GM23338 (cell line): ENCODE measurements around the gene RIMS3.

ENCODE experiments used
- EZH2 ChIP-seq: fragments of 200-600 bp; sonication (generic); IDR thresholded peaks from one replicate; pipeline ENCODE4 v1.8.0; 2017; ENCODE audit warnings: antibody characterized with exemption, mild to moderate bottlenecking, low read depth; ENCODE audit not compliant: unreplicated experiment
- TF ChIP-seq, protein P1 (sequence below), 2 experiments: fragments of 200-600 bp in 1 of 2; sonication (generic) in 1 of 2; conservative IDR thresholded peaks; 2 replicates each; pipeline versions ENCODE4 v1.5.1 to v1.6.1; 2016 to 2017; ENCODE audit warnings: antibody characterized with exemption in 2 of 2, low read depth in 2 of 2, mild to moderate bottlenecking in 2 of 2, moderate library complexity in 1 of 2
- TF ChIP-seq, protein P2 (sequence below): fragments of 250-450 bp; sonication (Bioruptor Pico); IDR thresholded peaks from 2 replicates; pipeline ENCODE4 v1.5.0; 2020; ENCODE audit warnings: mild to moderate bottlenecking, moderate library complexity

DNA sequence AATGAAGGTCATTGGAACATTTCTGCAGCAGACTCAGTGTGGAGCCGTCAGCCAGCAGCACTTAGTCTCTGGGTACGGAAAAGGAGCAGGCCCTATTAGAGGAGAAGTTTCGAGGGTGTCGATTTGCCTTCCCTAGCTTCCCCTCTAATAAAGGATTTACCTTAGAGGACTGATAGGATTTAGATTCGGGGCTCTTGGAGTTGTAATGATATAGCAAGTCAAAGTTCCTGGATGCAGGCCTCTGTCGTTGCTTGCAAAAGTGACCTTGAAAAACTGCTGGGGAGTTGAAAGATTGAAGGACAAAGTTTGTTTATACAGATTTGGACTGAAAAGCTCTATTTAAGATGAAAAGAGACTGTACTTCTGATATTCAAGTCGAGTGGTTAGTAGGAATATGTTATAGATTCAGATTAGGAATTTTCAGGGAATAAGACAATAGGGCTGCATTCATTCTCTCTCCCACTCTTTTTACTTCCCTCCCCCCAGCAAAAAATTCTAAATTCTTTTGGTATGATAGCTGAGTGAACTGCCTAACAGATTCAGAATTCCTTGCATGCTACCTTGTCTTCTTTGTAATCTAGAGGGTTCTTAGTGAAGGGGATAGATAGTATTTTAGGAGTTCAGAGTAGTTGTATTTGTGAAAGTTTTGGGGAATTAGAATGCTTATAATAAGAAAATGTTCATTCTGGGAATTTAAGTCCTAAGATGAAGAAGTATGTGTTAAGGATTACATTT is 45.3 kb upstream of the RIMS3 start:
- TF ChIP-seq, protein P1, sequence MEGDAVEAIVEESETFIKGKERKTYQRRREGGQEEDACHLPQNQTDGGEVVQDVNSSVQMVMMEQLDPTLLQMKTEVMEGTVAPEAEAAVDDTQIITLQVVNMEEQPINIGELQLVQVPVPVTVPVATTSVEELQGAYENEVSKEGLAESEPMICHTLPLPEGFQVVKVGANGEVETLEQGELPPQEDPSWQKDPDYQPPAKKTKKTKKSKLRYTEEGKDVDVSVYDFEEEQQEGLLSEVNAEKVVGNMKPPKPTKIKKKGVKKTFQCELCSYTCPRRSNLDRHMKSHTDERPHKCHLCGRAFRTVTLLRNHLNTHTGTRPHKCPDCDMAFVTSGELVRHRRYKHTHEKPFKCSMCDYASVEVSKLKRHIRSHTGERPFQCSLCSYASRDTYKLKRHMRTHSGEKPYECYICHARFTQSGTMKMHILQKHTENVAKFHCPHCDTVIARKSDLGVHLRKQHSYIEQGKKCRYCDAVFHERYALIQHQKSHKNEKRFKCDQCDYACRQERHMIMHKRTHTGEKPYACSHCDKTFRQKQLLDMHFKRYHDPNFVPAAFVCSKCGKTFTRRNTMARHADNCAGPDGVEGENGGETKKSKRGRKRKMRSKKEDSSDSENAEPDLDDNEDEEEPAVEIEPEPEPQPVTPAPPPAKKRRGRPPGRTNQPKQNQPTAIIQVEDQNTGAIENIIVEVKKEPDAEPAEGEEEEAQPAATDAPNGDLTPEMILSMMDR (conservative IDR thresholded peaks at IDR 0.05; ENCODE audit: low read depth in 2 of 2), result no peak
- TF ChIP-seq, protein P2, sequence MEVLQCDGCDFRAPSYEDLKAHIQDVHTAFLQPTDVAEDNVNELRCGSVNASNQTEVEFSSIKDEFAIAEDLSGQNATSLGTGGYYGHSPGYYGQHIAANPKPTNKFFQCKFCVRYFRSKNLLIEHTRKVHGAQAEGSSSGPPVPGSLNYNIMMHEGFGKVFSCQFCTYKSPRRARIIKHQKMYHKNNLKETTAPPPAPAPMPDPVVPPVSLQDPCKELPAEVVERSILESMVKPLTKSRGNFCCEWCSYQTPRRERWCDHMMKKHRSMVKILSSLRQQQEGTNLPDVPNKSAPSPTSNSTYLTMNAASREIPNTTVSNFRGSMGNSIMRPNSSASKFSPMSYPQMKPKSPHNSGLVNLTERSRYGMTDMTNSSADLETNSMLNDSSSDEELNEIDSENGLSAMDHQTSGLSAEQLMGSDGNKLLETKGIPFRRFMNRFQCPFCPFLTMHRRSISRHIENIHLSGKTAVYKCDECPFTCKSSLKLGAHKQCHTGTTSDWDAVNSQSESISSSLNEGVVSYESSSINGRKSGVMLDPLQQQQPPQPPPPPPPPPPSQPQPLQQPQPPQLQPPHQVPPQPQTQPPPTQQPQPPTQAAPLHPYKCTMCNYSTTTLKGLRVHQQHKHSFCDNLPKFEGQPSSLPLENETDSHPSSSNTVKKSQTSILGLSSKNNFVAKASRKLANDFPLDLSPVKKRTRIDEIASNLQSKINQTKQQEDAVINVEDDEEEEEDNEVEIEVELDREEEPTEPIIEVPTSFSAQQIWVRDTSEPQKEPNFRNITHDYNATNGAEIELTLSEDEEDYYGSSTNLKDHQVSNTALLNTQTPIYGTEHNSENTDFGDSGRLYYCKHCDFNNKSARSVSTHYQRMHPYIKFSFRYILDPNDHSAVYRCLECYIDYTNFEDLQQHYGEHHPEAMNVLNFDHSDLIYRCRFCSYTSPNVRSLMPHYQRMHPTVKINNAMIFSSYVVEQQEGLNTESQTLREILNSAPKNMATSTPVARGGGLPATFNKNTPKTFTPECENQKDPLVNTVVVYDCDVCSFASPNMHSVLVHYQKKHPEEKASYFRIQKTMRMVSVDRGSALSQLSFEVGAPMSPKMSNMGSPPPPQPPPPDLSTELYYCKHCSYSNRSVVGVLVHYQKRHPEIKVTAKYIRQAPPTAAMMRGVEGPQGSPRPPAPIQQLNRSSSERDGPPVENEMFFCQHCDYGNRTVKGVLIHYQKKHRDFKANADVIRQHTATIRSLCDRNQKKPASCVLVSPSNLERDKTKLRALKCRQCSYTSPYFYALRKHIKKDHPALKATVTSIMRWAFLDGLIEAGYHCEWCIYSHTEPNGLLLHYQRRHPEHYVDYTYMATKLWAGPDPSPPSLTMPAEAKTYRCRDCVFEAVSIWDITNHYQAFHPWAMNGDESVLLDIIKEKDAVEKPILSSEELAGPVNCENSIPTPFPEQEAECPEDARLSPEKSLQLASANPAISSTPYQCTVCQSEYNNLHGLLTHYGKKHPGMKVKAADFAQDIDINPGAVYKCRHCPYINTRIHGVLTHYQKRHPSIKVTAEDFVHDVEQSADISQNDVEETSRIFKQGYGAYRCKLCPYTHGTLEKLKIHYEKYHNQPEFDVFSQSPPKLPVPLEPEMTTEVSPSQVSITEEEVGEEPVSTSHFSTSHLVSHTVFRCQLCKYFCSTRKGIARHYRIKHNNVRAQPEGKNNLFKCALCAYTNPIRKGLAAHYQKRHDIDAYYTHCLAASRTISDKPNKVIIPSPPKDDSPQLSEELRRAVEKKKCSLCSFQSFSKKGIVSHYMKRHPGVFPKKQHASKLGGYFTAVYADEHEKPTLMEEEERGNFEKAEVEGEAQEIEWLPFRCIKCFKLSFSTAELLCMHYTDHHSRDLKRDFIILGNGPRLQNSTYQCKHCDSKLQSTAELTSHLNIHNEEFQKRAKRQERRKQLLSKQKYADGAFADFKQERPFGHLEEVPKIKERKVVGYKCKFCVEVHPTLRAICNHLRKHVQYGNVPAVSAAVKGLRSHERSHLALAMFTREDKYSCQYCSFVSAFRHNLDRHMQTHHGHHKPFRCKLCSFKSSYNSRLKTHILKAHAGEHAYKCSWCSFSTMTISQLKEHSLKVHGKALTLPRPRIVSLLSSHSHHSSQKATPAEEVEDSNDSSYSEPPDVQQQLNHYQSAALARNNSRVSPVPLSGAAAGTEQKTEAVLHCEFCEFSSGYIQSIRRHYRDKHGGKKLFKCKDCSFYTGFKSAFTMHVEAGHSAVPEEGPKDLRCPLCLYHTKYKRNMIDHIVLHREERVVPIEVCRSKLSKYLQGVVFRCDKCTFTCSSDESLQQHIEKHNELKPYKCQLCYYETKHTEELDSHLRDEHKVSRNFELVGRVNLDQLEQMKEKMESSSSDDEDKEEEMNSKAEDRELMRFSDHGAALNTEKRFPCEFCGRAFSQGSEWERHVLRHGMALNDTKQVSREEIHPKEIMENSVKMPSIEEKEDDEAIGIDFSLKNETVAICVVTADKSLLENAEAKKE (CRISPR knock-in tag), result no peak
- no peak for TF ChIP-seq EZH2
